Neural progenitor cell (in vitro differentiated cells): ENCODE data around the gene TEAD1. TPM values are rescaled to one million over a fixed set of nuclear protein-coding genes. Genes with fewer than 3 reads are reported as not detected.

Source experiments
- DNase-seq: peaks from one replicate; pipeline ENCODE4 v3.0.0-alpha.2; 2016; ENCODE audit warnings: low spot score
- H2AFZ ChIP-seq: fragments of 200-600 bp; sonication (generic); replicated peaks from 2 replicates; pipeline ENCODE4 v1.6.1; 2016; ENCODE audit warnings: antibody characterized with exemption
- H3F3A ChIP-seq: fragments of 200-600 bp; sonication (generic); 2 replicates; pipeline ENCODE4 v1.6.1; 2016; ENCODE audit warnings: antibody characterized with exemption, low read depth
- H3K27ac ChIP-seq: fragments of 200-600 bp; sonication (generic); 2 replicates; pipeline ENCODE4 v1.5.1; 2016; ENCODE audit warnings: mild to moderate bottlenecking
- H3K27me3 ChIP-seq: fragments of 200-600 bp; sonication (generic); 2 replicates; pipeline ENCODE4 v1.6.1; 2016; ENCODE audit warnings: mild to moderate bottlenecking, moderate library complexity
- H3K36me3 ChIP-seq: fragments of 200-600 bp; sonication (generic); 2 replicates; pipeline ENCODE4 v1.5.1; 2016
- H3K4me1 ChIP-seq: fragments of 200-600 bp; sonication (generic); 2 replicates; pipeline ENCODE4 v1.6.1; 2016; ENCODE audit warnings: mixed run types
- H3K4me2 ChIP-seq: fragments of 200-600 bp; sonication (generic); 2 replicates; pipeline ENCODE4 v1.6.1; 2016
- H3K4me3 ChIP-seq: fragments of 200-600 bp; sonication (generic); 2 replicates; pipeline ENCODE4 v1.5.1; 2016
- H3K79me2 ChIP-seq: fragments of 200-600 bp; sonication (generic); 2 replicates; pipeline ENCODE4 v1.6.1; 2016; ENCODE audit warnings: low read depth
- H3K9ac ChIP-seq: fragments of 200-600 bp; sonication (generic); 2 replicates; pipeline ENCODE4 v1.6.1; 2016
- H3K9me3 ChIP-seq: fragments of 200-600 bp; sonication (generic); 2 replicates; pipeline ENCODE4 v1.5.1; 2016; ENCODE audit warnings: low read depth
- H4K20me1 ChIP-seq: fragments of 200-600 bp; sonication (generic); 2 replicates; pipeline ENCODE4 v1.6.1; 2016; ENCODE audit warnings: low read depth
- H3K27ac Mint-ChIP-seq: 3 replicates; pipeline ENCODE4 v1.8.0; 2021; ENCODE audit warnings: mixed read lengths
- H3K27me3 Mint-ChIP-seq: 2 replicates; pipeline ENCODE4 v1.8.0; 2022; ENCODE audit warnings: low read depth, mild to moderate bottlenecking, inconsistent platforms, moderate library complexity, mixed read lengths; ENCODE audit not compliant: insufficient read depth
- H3K36me3 Mint-ChIP-seq: 3 replicates; pipeline ENCODE4 v1.8.0; 2021; ENCODE audit warnings: mixed read lengths
- H3K4me1 Mint-ChIP-seq: 3 replicates; pipeline ENCODE4 v1.8.0; 2021; ENCODE audit warnings: mixed read lengths
- H3K4me3 Mint-ChIP-seq: 3 replicates; pipeline ENCODE4 v1.8.0; 2021; ENCODE audit warnings: mild to moderate bottlenecking, moderate library complexity, mixed read lengths
- H3K9me3 Mint-ChIP-seq: 3 replicates; pipeline ENCODE4 v1.8.0; 2020; ENCODE audit warnings: mixed read lengths
- CTCF ChIP-seq: fragments of 200-600 bp; sonication (generic); IDR thresholded peaks from 2 replicates; pipeline ENCODE4 v1.5.1; 2017; ENCODE audit warnings: antibody characterized with exemption, mild to moderate bottlenecking
- EZH2 ChIP-seq: fragments of 200-600 bp; sonication (generic); IDR thresholded peaks from 2 replicates; pipeline ENCODE4 v1.6.1; 2017; ENCODE audit warnings: antibody characterized with exemption, mild to moderate bottlenecking, moderate library complexity
- EZH2phosphoT487 ChIP-seq: fragments of 200-600 bp; sonication (generic); IDR thresholded peaks from 2 replicates; pipeline ENCODE4 v1.6.1; 2017; ENCODE audit warnings: antibody characterized with exemption
- total RNA-seq: library from RNA; depleted of rRNA; stranded (reverse); fragments of >200 nt; gene quantifications from 2 replicates; pipeline ENCODE4 v1.2.3, GENCODE V29; 2015; ENCODE audit warnings: low replicate concordance

Gene TEAD1
- total RNA-seq, 1 donor from 2014 or later = 98.3 TPM

- TF ChIP-seq EZH2phosphoT487 (no peak), EZH2 (no peak), CTCF (no peak)
- Mint-ChIP-seq H3K27me3 (peaks cover 3% of the 10 kb centered on the region), H3K4me3 (no peak overlapping the region), H3K27ac (no peak overlapping the region), H3K36me3 (peaks cover 39% of the 10 kb centered on the region), H3K4me1 (peaks cover 78% of the 10 kb centered on the region), H3K9me3 (no peaks in the 10 kb centered on the region)
- Histone ChIP-seq H3K79me2 (peaks cover 100% of the 10 kb centered on the region), H3K4me1 (peaks cover 76% of the 10 kb centered on the region), H3K4me3 (no peak overlapping the region), H3K9ac (no peak overlapping the region), H3K9me3 (no peaks in the 10 kb centered on the region), H3K4me2 (no peak overlapping the region), H3K36me3 (no peaks in the 10 kb centered on the region), H3K27me3 (no peaks in the 10 kb centered on the region), H4K20me1 (peaks cover 100% of the 10 kb centered on the region), H2AFZ (no peak overlapping the region), H3K27ac (no peak overlapping the region), H3F3A (peaks cover 8% of the 10 kb centered on the region)
- no peak for DNase-seq
Observed at GRCh38 chr11:12686246-12687060, 12.2 kb downstream of the TEAD1 start.

- no peak for DNase-seq
- Mint-ChIP-seq H3K27me3 (peaks cover 3% of the 10 kb centered on the region), H3K4me1 (peaks cover 76% of the 10 kb centered on the region), H3K4me3 (no peak overlapping the region), H3K36me3 (peaks cover 39% of the 10 kb centered on the region), H3K9me3 (no peaks in the 10 kb centered on the region), H3K27ac (no peak overlapping the region)
- no peaks in the 10 kb centered on the region for H3K9me3 ChIP-seq
- no peak for TF ChIP-seq CTCF
- no peak for TF ChIP-seq EZH2phosphoT487
- no peak for TF ChIP-seq EZH2
- no peak overlapping the region for H3K27ac ChIP-seq
- no peak overlapping the region for H3K9ac ChIP-seq
- peaks cover 100% of the 10 kb centered on the region for H3K79me2 ChIP-seq
- no peaks in the 10 kb centered on the region for H3K27me3 ChIP-seq
- peaks cover 5% of the 10 kb centered on the region for H3F3A ChIP-seq
- H3K4me1 ChIP-seq = peaks cover 76% of the 10 kb centered on the region
- H3K4me2 ChIP-seq = no peak overlapping the region
- H2AFZ ChIP-seq = no peak overlapping the region
- H4K20me1 ChIP-seq = peaks cover 100% of the 10 kb centered on the region
- no peaks in the 10 kb centered on the region for H3K36me3 ChIP-seq
- no peak overlapping the region for H3K4me3 ChIP-seq
Observed at GRCh38 chr11:12687216-12687623, 13.0 kb downstream of the TEAD1 start.

GRCh38 chr11:12687740-12688139 lies 13.5 kb downstream of the TEAD1 start:
- DNase-seq = no peak
- H3K27me3 Mint-ChIP-seq = peaks cover 3% of the 10 kb centered on the region
- H3K9me3 Mint-ChIP-seq = no peaks in the 10 kb centered on the region
- no peak overlapping the region for H3K27ac ChIP-seq
- H3K4me3 Mint-ChIP-seq = no peak overlapping the region
- peaks cover 100% of the 10 kb centered on the region for H3K79me2 ChIP-seq
- H2AFZ ChIP-seq = no peak overlapping the region
- H3K9me3 ChIP-seq = no peaks in the 10 kb centered on the region
- no peak overlapping the region for H3K27ac Mint-ChIP-seq
- no peak overlapping the region for H3K4me3 ChIP-seq
- TF ChIP-seq EZH2phosphoT487 (no peak), EZH2 (no peak), CTCF (no peak)
- no peak overlapping the region for H3K9ac ChIP-seq
- H3K4me1 ChIP-seq = peaks cover 76% of the 10 kb centered on the region
- H3F3A ChIP-seq = peaks cover 5% of the 10 kb centered on the region
- no peaks in the 10 kb centered on the region for H3K36me3 ChIP-seq
- peaks cover 36% of the 10 kb centered on the region for H3K36me3 Mint-ChIP-seq
- peaks cover 76% of the 10 kb centered on the region for H3K4me1 Mint-ChIP-seq
- H3K4me2 ChIP-seq = no peak overlapping the region
- H4K20me1 ChIP-seq = peaks cover 100% of the 10 kb centered on the region
- no peaks in the 10 kb centered on the region for H3K27me3 ChIP-seq
